Transverse colon (tissue), 4 donors: ENCODE results near the gene ATG5.
"Not testable (repeated sequence)": the region's sequence is repeated elsewhere in the genome, so short reads cannot be mapped to it uniquely, and the experiment has no call there.

Experiments
- EP300 ChIP-seq: sonication (generic); formaldehyde crosslinking; IDR thresholded peaks from one replicate; pipeline ENCODE4 v1.6.1; 2017; ENCODE audit warnings: antibody characterized with exemption, low read depth
- POLR2A ChIP-seq: fragments of 450-650 bp; IDR thresholded peaks from one replicate; pipeline ENCODE4 v1.6.1; 2016; ENCODE audit warnings: antibody characterized with exemption, mild to moderate bottlenecking, moderate library complexity
- POLR2AphosphoS5 ChIP-seq, 3 donors: sonication (generic); formaldehyde crosslinking; IDR thresholded peaks; one replicate each; pipeline ENCODE4 v1.6.1; 2016; ENCODE audit warnings: antibody characterized with exemption in 3 of 3
- TF ChIP-seq, protein P1 (sequence below), 5 experiments: fragments of 200-600 bp in 3 of 5; fragments of 450-650 bp in 2 of 5; sonication (generic) in 3 of 5; IDR thresholded peaks; 1 replicate in 2 of 5; 2 replicates in 3 of 5; pipeline ENCODE4 v1.5.1; 2016 to 2017; ENCODE audit warnings: antibody characterized with exemption in 5 of 5, inconsistent platforms in 3 of 5, mild to moderate bottlenecking in 2 of 5, moderate library complexity in 1 of 5

GRCh38 chr6:106152476-106152875, 173.1 kb downstream of the ATG5 start:
- TF ChIP-seq POLR2A; EP300; POLR2AphosphoS5 (IDR thresholded peaks at IDR 0.05): not testable (repeated sequence)
- TF ChIP-seq, protein P1, sequence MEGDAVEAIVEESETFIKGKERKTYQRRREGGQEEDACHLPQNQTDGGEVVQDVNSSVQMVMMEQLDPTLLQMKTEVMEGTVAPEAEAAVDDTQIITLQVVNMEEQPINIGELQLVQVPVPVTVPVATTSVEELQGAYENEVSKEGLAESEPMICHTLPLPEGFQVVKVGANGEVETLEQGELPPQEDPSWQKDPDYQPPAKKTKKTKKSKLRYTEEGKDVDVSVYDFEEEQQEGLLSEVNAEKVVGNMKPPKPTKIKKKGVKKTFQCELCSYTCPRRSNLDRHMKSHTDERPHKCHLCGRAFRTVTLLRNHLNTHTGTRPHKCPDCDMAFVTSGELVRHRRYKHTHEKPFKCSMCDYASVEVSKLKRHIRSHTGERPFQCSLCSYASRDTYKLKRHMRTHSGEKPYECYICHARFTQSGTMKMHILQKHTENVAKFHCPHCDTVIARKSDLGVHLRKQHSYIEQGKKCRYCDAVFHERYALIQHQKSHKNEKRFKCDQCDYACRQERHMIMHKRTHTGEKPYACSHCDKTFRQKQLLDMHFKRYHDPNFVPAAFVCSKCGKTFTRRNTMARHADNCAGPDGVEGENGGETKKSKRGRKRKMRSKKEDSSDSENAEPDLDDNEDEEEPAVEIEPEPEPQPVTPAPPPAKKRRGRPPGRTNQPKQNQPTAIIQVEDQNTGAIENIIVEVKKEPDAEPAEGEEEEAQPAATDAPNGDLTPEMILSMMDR (IDR thresholded peaks at IDR 0.05): not testable (repeated sequence)
